CD4-positive, alpha-beta T cell treated with Interleukin-1 beta for 1 hour (primary cell): ENCODE results near the gene DCK.

Experiments used
- DNase-seq, 2 donors: peaks; one replicate each; pipeline ENCODE4 v3.0.0-alpha.2; 2020 to 2022

The DCK gene

DNA sequence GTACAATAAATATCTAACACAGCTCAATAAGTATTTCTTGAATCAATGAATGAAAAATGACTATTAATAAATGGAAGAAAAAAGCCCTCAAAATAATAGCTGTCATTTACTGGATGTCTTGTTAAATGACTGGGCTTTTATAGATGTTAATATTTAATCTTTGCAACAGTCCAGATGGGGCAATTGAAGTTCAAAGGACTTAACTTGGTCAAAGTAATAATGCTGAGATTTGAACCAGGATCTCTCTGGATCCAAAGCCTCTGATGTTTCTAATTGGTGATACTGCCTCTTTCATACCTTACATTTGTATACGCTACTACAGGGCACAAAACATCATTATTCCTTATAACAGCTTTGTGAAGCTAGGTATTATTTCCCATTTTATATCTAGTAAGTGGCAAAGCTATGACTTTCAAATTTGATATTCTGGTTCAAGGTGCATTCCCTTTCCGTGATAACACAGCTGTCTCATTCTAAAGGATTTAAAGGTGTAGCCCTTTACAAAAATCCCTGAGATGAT lies 72.6 kb downstream of the DCK start:
- DNase-seq = no peak

DNA sequence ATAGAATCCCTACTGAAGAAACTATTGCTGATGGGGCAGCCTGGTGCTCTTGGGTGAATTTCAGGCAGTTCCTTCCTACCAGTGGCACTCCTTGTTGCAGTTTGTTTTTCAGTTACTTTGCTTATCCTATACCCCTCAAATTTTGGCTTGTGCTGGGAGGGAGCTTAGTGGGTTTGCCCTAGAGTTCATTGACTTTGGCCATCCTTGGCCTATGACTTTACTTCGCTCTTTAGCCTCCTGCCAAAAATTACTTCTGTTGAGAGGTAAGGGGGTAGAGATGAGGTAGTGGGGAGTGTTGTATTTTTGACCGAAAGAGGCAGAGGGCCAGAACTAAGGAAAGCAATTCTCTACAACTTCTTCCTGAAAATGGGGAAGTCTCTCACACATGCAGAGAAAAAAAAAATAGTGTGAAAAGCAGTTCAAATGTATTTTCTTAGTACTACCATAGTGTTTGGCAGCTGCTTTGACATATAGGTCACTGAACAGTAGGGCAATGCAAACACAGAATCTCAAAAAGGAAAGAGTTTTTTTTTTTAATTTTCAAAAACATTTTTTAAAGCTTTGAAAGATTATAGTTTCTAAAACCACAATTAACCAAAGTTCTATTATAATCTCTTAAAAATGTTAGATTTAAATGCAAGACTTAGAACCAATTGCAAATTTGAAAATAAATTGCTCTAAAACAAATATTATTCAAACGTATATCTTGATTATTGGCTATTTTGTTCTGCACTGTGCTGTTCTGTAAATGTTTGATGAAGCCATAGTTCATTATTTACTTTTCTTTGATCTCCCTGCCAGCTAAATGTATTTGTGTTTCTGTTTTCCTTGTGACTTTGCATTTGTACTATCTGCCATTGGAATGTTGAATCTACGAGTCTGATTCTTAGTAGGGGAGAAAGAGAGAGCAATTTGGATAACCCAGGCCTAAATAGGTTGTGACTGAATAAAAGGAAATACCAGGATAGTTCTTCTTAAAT lies 73.6 kb downstream of the DCK start:
- DNase-seq = no peak

DNA sequence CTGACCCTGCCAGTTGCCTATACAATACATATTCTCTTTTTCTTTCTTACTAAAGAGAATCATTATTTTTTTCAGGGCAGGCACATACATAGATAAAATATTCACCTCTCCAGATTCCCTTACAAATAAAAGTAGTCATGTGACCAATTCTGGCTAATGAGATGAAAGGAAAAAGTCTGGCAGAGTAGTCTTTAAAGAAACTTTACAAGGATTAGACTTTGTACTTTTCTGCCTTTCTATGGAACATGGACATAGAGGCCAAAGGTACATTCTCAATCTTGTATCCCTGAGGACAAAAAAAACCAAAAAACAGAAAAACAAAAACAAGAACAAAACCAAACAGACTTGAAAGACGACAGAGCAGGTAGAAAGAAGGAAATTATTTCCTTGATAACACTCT lies 75.6 kb downstream of the DCK start:
- DNase-seq = no peak

DNA sequence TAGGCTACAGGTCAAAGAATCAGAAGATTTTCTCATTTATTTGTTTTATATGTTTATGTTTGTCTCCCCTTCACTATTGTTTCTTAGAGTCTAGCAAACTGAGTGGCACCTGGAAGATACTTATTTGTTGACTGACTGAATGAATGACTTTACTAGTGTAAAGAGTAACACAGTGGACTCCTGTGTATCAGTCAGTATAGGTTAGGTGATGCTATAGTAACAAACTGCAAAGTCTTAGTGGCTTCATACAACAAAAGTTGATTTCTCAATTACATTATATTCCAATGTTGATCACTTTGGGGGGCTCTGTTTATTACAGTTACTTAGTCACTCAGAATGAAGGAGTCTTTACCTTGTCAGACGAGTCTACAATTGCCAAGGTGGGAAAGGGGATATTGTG lies 76.6 kb downstream of the DCK start:
- DNase-seq = no peak

DNA sequence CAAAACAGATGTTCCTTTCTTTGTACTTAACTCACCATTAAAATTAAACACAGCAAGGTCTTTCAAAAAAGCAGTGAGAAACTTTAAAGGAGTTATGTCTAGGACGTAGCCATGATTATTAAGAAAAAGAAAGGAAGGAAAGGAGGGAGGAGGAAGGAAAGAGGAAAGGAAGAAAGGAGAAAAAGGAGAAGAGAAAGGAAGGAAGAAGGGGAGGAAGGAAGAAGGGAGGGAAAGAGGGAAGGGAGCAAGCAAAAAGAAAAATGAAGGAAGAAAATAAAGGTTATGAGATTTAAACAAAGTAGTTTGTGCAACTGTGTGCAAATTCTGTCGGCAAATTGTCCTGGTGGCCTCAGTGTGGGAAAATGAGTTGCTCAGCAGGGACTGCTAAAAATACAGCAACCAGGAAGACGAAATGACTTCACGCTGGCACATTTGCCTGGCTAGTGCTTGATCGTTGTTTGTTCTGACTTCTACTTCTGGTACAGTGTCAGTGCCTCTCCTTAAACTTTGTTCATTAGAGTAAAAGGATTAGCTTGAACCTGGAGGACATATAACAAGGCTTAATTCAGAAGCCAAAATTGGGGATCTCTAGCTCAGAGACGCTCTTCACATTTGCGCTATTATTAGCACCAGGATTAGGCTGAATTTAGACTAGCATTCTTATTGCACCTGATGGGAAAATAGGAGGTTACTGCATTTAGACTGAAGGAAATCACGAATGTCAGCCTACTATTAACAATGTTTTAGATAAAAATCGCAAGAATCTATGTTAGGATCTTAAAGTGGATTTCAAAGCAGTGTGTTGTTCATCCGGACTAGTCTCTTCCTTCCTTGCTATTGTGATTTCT lies 81.2 kb downstream of the DCK start:
- no peak for DNase-seq
